Endothelial cell of umbilical vein (primary cell): ENCODE results near the gene BAAT. TPM values are rescaled to one million over a fixed set of nuclear protein-coding genes. Genes with fewer than 3 reads are reported as not detected.

Experiments used
- BruUV-seq: library from RNA; stranded (reverse); fragments of 400-500 nt; replicated peaks from 2 replicates; lab custom pipeline; 2021; lab: Mats Ljungman, UMichigan
- CTCF ChIA-PET: fragments of 300-600, 350-600 bp; sonication (Branson Sonifier 250); formaldehyde crosslinking; loops from one replicate; lab custom pipeline; 2021; ENCODE audit warnings: antibody characterized with exemption, inconsistent platforms; lab: Charles Lee
- POLR2A ChIA-PET: fragments of 300-600, 350-600 bp; sonication (Branson Sonifier 250); formaldehyde crosslinking; loops from one replicate; lab custom pipeline; 2021; ENCODE audit warnings: antibody characterized with exemption, inconsistent platforms; lab: Charles Lee
- DNase-seq: peaks from one replicate; pipeline ENCODE4 v3.0.0-alpha.2; 2011; ENCODE audit warnings: low read depth, low spot score
- FAIRE-seq: peaks from 2 replicates; lab custom pipeline; 2011; peaks lifted over from hg19 to GRCh38; lab: Jason Lieb, UNC
- H2AFZ ChIP-seq: 2 replicates; pipeline ENCODE4 v1.6.0; 2012; ENCODE audit warnings: low read depth, low read length, control low read depth, inconsistent platforms
- H3K27ac ChIP-seq: 2 replicates; pipeline ENCODE4 v1.5.1; 2011; ENCODE audit warnings: low read depth, mild to moderate bottlenecking, control low read depth, low read length, moderate library complexity; ENCODE audit not compliant: insufficient read depth
- H3K27me3 ChIP-seq, 2 experiments: 2 replicates each; pipeline versions ENCODE4 v1.6.0 to v1.6.1; 2011; ENCODE audit warnings: low read length in 2 of 2, mixed read lengths in 1 of 2; ENCODE audit not compliant: control insufficient read depth in 2 of 2, insufficient read depth in 2 of 2
- H3K36me3 ChIP-seq, 2 experiments: 2 replicates in 1 of 2; 3 replicates in 1 of 2; pipeline ENCODE4 v1.5.1; 2011; ENCODE audit warnings: low read length in 2 of 2, mild to moderate bottlenecking in 1 of 2, moderate library complexity in 1 of 2; ENCODE audit not compliant: control insufficient read depth in 2 of 2, insufficient read depth in 2 of 2; ENCODE audit errors: extremely low read depth in 1 of 2
- H3K4me1 ChIP-seq: 3 replicates; pipeline ENCODE4 v1.5.1; 2011; ENCODE audit warnings: mild to moderate bottlenecking, low read length; ENCODE audit not compliant: control insufficient read depth, insufficient read depth; ENCODE audit errors: extremely low read depth
- H3K4me2 ChIP-seq: 2 replicates; pipeline ENCODE4 v1.6.1; 2011; ENCODE audit warnings: low read length, control low read depth, mixed read lengths; ENCODE audit not compliant: insufficient read depth
- H3K4me3 ChIP-seq, 3 experiments: fragments of 200-600 bp in 1 of 3; sonication (generic), shearing (Covaris generic) in 1 of 3; replicated peaks in 1 of 3; 2 replicates each; pipeline ENCODE4 v1.5.1; 2011 to 2016; ENCODE audit warnings: control low read depth in 3 of 3, low read length in 3 of 3, mild to moderate bottlenecking in 2 of 3, inconsistent platforms in 1 of 3, low read depth in 1 of 3, moderate library complexity in 1 of 3; ENCODE audit not compliant: insufficient read depth in 1 of 3
- H3K79me2 ChIP-seq: 2 replicates; pipeline ENCODE4 v1.6.0; 2012; ENCODE audit warnings: low read length, inconsistent platforms; ENCODE audit not compliant: control insufficient read depth, insufficient read depth
- H3K9ac ChIP-seq: replicated peaks from 2 replicates; pipeline ENCODE3; 2011; ENCODE audit warnings: low read length, control low read depth; ENCODE audit not compliant: insufficient read depth; ENCODE audit errors: extremely low read depth
- H3K9me1 ChIP-seq: replicated peaks from 3 replicates; pipeline ENCODE4 v1.6.0; 2011; ENCODE audit warnings: mild to moderate bottlenecking, low read length; ENCODE audit not compliant: control insufficient read depth, insufficient read depth; ENCODE audit errors: extremely low read depth
- H3K9me3 ChIP-seq: replicated peaks from 2 replicates; pipeline ENCODE4 v1.5.1; 2012; ENCODE audit warnings: low read length, inconsistent platforms; ENCODE audit not compliant: control insufficient read depth, insufficient read depth
- H4K20me1 ChIP-seq: replicated peaks from 2 replicates; pipeline ENCODE3; 2011; ENCODE audit warnings: mild to moderate bottlenecking, low read length; ENCODE audit not compliant: control insufficient read depth, insufficient read depth; ENCODE audit errors: extremely low read depth
- CTCF ChIP-seq, 2 donors: IDR thresholded peaks; 1 replicate in 1 of 2; 2 replicates in 1 of 2; pipeline ENCODE4 v1.5.1; 2011; ENCODE audit warnings: low read length in 2 of 2, mild to moderate bottlenecking in 2 of 2, moderate library complexity in 2 of 2, control low read depth in 1 of 2, inconsistent platforms in 1 of 2, low read depth in 1 of 2; ENCODE audit not compliant: insufficient read depth in 1 of 2; ENCODE audit errors: extremely low read depth in 1 of 2
- EZH2 ChIP-seq: IDR thresholded peaks from 2 replicates; pipeline ENCODE4 v1.6.1; 2012; ENCODE audit warnings: borderline replicate concordance, low read depth, mild to moderate bottlenecking, moderate library complexity, low read length, inconsistent platforms; ENCODE audit not compliant: severe bottlenecking
- FOS ChIP-seq: IDR thresholded peaks from 2 replicates; pipeline ENCODE4 v1.6.1; 2011; ENCODE audit warnings: mild to moderate bottlenecking, low read length, moderate library complexity, borderline replicate concordance; ENCODE audit not compliant: insufficient read depth
- GATA2 ChIP-seq: IDR thresholded peaks from 2 replicates; pipeline ENCODE4 v1.7.0; 2011; ENCODE audit warnings: low read depth, mild to moderate bottlenecking, moderate library complexity, mixed read lengths, low read length; ENCODE audit not compliant: insufficient read length, insufficient read depth
- JUN ChIP-seq: IDR thresholded peaks from 2 replicates; pipeline ENCODE4 v1.6.1; 2011; ENCODE audit warnings: borderline replicate concordance, low read depth; ENCODE audit not compliant: insufficient read length, insufficient read depth
- MAX ChIP-seq: IDR thresholded peaks from 2 replicates; pipeline ENCODE4 v1.6.1; 2011; ENCODE audit not compliant: insufficient read depth, insufficient read length
- MYC ChIP-seq: IDR thresholded peaks from one replicate; pipeline ENCODE4 v1.6.1; 2011; ENCODE audit warnings: mild to moderate bottlenecking, low read depth, low read length
- POLR2A ChIP-seq: IDR thresholded peaks from 2 replicates; pipeline ENCODE4 v1.6.1; 2012; ENCODE audit warnings: low read depth, mild to moderate bottlenecking, control low read depth, low read length
- POLR2AphosphoS5 ChIP-seq: IDR thresholded peaks from 2 replicates; pipeline ENCODE4 v1.6.1; 2012; ENCODE audit warnings: low read depth, mild to moderate bottlenecking, control low read depth, low read length, moderate library complexity; ENCODE audit not compliant: insufficient read depth
- dilution Hi-C: fragments of 300-500 bp; cut with MboI; formaldehyde crosslinking; loops from one replicate; pipeline ENCODE4 v1.15.0; 2019; ENCODE audit warnings: low sequenced_read_pairs; ENCODE audit not compliant: extremely low pct_ligation_motif_present
- intact Hi-C: fragments of 100-400 bp; cut with micrococcal nuclease; formaldehyde crosslinking; loops from one replicate; pipeline ENCODE4 v1.10.0; 2022
- polyA plus RNA-seq, 4 experiments: library from polyadenylated mRNA; depleted of rRNA in 3 of 4; stranded (reverse) in 3 of 4; unstranded in 1 of 4; fragments of >200 nt; gene quantifications; 2 replicates each; pipeline versions ENCODE4 v1.2.1 to v1.2.3, GENCODE V29; 2011 to 2012; ENCODE audit warnings: missing spikeins in 1 of 4
- total RNA-seq: library from RNA; stranded (reverse); gene quantifications from 2 replicates; pipeline ENCODE4 v1.2.3, GENCODE V29; 2021

The BAAT gene
- total and polyA plus RNA-seq, 2 donors (not counting 3 experiments of a cell fraction or from before 2014, with no cell fraction given) = 0.01 TPM; not detected in 1

GRCh38 chr9:101366038-101366756, 18.6 kb downstream of the BAAT start:
- DNase-seq (no peak), FAIRE-seq (no peak)
- dilution Hi-C loops = no loop called here
- Histone ChIP-seq H3K9ac (no peak overlapping the region), H3K36me3 (no peaks in the 10 kb centered on the region), H3K9me1 (no peaks in the 10 kb centered on the region), H3K4me1 (no peaks in the 10 kb centered on the region), H3K27me3 (no peaks in the 10 kb centered on the region), H4K20me1 (no peaks in the 10 kb centered on the region), H3K79me2 (no peaks in the 10 kb centered on the region), H3K9me3 (no peaks in the 10 kb centered on the region), H3K4me3 (no peak overlapping the region), H3K4me2 (no peak overlapping the region), H2AFZ (no peak overlapping the region), H3K27ac (no peak overlapping the region)
- intact Hi-C loops = no loop called here
- TF ChIP-seq FOS (no peak), POLR2AphosphoS5 (no peak), MAX (no peak), JUN (no peak), EZH2 (no peak), MYC (no peak), CTCF (IDR thresholded peaks at IDR 0.05; ENCODE audit: extremely low read depth in 1 of 2, insufficient read depth in 1 of 2, low read depth in 1 of 2, low read length in 2 of 2) (no peak), GATA2 (no peak), POLR2A (no peak)
- ChIA-PET POLR2A (no interaction called here), CTCF (no interaction called here)
- BruUV-seq = no TSS peak
